KMS-11 (cell line): ENCODE data around the gene HRH4.

Experiments used
- H2AFZ ChIP-seq: fragments of 200-600 bp; sonication (generic); 2 replicates; pipeline ENCODE4 v1.6.1; 2016; ENCODE audit warnings: antibody characterized with exemption, mixed run types, low read depth
- H3K27ac ChIP-seq: fragments of 200-600 bp; sonication (generic); 2 replicates; pipeline ENCODE4 v1.6.1; 2016; ENCODE audit warnings: mild to moderate bottlenecking, mixed run types
- H3K27me3 ChIP-seq: fragments of 200-600 bp; sonication (generic); 2 replicates; pipeline ENCODE4 v1.6.1; 2017; ENCODE audit warnings: mild to moderate bottlenecking, low read depth, mixed run types, moderate library complexity; ENCODE audit not compliant: insufficient read depth
- H3K36me3 ChIP-seq: fragments of 200-600 bp; sonication (generic); 2 replicates; pipeline ENCODE4 v1.6.1; 2017; ENCODE audit warnings: mild to moderate bottlenecking, mixed run types; ENCODE audit not compliant: insufficient read depth
- H3K4me1 ChIP-seq: fragments of 200-600 bp; sonication (generic); 2 replicates; pipeline ENCODE4 v1.6.1; 2016; ENCODE audit warnings: mild to moderate bottlenecking, low read depth, mixed run types; ENCODE audit not compliant: poor library complexity, severe bottlenecking
- H3K4me2 ChIP-seq: fragments of 200-600 bp; sonication (generic); 2 replicates; pipeline ENCODE4 v1.7.0; 2016; ENCODE audit warnings: mild to moderate bottlenecking, mixed run types
- H3K4me3 ChIP-seq: fragments of 200-600 bp; sonication (generic); IDR thresholded peaks from 2 replicates; pipeline ENCODE4 v1.6.1; 2017; ENCODE audit warnings: low read depth, low read length, mixed read lengths; ENCODE audit not compliant: insufficient read depth
- H3K79me2 ChIP-seq: fragments of 200-600 bp; sonication (generic); 2 replicates; pipeline ENCODE4 v1.6.1; 2016; ENCODE audit warnings: low read depth, mixed run types; ENCODE audit not compliant: insufficient read depth
- H3K9ac ChIP-seq: fragments of 200-600 bp; sonication (generic); 2 replicates; pipeline ENCODE4 v1.6.1; 2016; ENCODE audit warnings: mild to moderate bottlenecking, mixed run types
- H4K20me1 ChIP-seq: fragments of 200-600 bp; sonication (generic); 2 replicates; pipeline ENCODE4 v1.6.1; 2016; ENCODE audit warnings: mild to moderate bottlenecking, mixed run types; ENCODE audit not compliant: insufficient read depth
- TF ChIP-seq, protein P1 (sequence below): fragments of 200-600 bp; sonication (generic); conservative IDR thresholded peaks from 2 replicates; pipeline ENCODE4 v1.6.1; 2017; ENCODE audit warnings: low read depth, mild to moderate bottlenecking, antibody characterized with exemption, low read length, moderate library complexity, mixed read lengths

Gene HRH4

DNA sequence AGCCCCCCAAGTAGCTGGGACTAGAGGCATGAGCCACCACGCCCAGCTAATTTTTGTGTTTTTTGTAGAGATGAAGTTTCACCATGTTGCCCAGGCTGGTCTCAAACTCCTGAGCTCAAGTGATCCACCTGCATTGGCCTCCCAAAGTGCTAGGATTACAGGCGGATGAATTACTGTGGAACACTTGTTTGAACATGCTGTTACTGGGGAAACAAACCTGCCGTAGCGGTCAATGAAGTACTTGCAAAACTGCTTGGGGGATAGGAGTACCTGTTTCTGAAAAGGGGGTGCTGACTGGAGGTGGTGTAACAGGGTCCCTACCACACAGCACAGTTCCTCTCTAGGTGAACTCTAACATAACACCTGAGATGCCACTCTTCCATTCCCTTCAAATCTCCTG is 39.9 kb upstream of the HRH4 start:
- no peak overlapping the region for H3K4me3 ChIP-seq
- H3K27me3 ChIP-seq, result no peaks in the 10 kb centered on the region
- no peak overlapping the region for H3K27ac ChIP-seq
- TF ChIP-seq, protein P1, sequence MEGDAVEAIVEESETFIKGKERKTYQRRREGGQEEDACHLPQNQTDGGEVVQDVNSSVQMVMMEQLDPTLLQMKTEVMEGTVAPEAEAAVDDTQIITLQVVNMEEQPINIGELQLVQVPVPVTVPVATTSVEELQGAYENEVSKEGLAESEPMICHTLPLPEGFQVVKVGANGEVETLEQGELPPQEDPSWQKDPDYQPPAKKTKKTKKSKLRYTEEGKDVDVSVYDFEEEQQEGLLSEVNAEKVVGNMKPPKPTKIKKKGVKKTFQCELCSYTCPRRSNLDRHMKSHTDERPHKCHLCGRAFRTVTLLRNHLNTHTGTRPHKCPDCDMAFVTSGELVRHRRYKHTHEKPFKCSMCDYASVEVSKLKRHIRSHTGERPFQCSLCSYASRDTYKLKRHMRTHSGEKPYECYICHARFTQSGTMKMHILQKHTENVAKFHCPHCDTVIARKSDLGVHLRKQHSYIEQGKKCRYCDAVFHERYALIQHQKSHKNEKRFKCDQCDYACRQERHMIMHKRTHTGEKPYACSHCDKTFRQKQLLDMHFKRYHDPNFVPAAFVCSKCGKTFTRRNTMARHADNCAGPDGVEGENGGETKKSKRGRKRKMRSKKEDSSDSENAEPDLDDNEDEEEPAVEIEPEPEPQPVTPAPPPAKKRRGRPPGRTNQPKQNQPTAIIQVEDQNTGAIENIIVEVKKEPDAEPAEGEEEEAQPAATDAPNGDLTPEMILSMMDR, result no peak
- no peaks in the 10 kb centered on the region for H4K20me1 ChIP-seq
- no peaks in the 10 kb centered on the region for H3K36me3 ChIP-seq
- H3K4me1 ChIP-seq, result peaks cover 5% of the 10 kb centered on the region
- no peak overlapping the region for H2AFZ ChIP-seq
- H3K9ac ChIP-seq, result no peak overlapping the region
- H3K4me2 ChIP-seq, result no peak overlapping the region
- no peaks in the 10 kb centered on the region for H3K79me2 ChIP-seq

DNA sequence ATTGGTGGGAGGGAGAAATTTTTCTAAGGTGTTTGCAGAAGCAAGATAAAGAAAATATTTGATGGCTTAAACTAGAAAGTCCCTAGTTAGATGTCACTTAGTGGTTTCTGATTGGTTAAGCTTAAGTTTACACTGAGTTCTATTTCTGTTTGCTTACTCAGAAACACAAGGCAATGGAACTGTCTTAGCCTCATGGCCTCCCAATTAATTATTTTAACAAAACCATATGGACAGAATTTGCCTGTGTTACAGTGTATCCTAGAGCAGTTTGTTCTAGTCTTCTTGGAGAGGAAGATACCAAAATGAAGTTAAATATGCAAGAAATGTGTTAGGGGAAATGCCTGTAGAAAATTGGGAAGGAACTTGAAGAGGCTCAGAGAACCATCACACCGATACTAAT is 38.6 kb upstream of the HRH4 start:
- Histone ChIP-seq H3K27me3 (no peaks in the 10 kb centered on the region), H3K9ac (no peak overlapping the region), H3K27ac (no peak overlapping the region), H3K36me3 (no peaks in the 10 kb centered on the region), H3K79me2 (0 out of 2 replicates have a peak, but pooled peaks cover 1% of the 10 kb centered on the region), H4K20me1 (no peaks in the 10 kb centered on the region), H3K4me2 (no peak overlapping the region), H2AFZ (no peak overlapping the region), H3K4me1 (peaks cover 5% of the 10 kb centered on the region), H3K4me3 (no peak overlapping the region)
- TF ChIP-seq, protein P1, result no peak

DNA sequence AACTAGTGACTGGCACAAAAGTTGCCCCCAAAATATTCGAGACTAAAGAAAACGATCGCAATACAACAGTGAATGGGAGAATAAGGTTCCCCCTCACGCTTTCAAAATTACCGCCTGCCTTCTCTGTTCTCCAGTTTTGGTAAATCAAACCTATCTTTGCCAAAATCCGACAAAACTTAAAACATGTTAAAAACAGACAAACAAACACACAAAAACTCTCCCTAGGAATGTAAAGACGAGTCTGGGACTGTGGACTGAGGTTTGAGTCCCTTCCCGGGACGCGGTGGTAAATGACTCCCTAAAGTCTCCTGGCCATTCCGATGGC is 34.4 kb upstream of the HRH4 start:
- no peaks in the 10 kb centered on the region for H3K27me3 ChIP-seq
- peak overlapping the region; percentile 85 for H3K4me2 ChIP-seq
- TF ChIP-seq, protein P1, result no peak
- H3K36me3 ChIP-seq, result no peaks in the 10 kb centered on the region; the same call in 1 of the 2 replicates
- H2AFZ ChIP-seq, result peak overlapping the region; percentile 98
- H3K4me3 ChIP-seq, result peak overlapping the region; percentile 73
- H3K9ac ChIP-seq, result peak overlapping the region; percentile 97
- no peaks in the 10 kb centered on the region for H4K20me1 ChIP-seq
- peaks cover 16% of the 10 kb centered on the region; the same call in 1 of the 2 replicates for H3K79me2 ChIP-seq
- H3K27ac ChIP-seq, result peak overlapping the region; percentile 90
- H3K4me1 ChIP-seq, result peaks cover 22% of the 10 kb centered on the region

DNA sequence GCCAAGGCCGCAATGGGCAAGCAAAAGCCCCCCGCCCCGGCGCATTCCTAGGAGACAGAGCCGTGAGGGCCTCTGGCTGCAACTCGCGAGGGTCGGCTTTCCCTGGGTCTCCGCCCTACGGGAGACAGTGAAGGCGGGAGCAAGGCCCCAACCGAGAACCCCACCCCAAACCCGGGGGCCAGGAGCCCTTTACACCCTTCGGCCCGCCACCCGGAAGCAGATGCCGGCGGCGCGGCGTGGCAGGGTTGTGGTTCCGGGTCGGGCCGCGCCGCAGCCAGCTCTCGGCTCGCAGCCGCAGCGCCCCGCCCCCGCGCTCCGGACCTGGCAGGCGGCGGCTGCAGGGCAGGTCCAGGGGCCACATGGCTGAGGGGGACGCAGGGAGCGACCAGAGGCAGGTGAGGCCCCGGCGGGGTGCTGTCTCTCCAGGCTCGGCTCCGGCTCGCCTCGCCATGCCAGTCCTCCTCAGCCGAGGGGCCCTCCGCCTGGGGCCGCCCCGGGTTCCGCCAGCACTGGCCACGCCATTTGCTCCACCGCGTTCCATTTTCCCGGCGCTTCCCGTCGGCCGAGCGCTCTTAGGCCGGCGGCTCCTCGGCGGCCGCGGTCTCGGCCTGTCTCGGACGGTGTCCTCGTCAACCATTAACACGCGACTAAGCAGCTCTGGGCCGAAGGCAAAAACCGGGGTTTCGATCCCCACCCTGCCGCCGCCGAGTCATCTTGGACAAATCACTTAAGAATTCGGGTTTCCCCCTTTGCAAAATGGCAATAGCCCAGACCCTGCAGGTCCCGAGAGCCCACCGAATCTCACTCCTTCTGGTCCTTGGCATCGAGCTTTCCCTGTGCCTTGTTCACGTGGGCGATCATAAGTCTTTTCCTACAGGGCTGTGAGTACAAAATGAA is 33.8 kb upstream of the HRH4 start, which contains the start of gene IMPACT:
Gene IMPACT, plus strand, starts transcription at position 273 of the 897 bp plus-strand sequence. Its CDS starts 87 bp downstream, at position 360.
- Histone ChIP-seq H3K4me2 (peak within 1 kb of the TSS; percentile 85), H4K20me1 (no peaks in the 10 kb centered on the region), H3K9ac (peak within 1 kb of the TSS; percentile 97), H3K27me3 (no peaks in the 10 kb centered on the region), H2AFZ (peak within 1 kb of the TSS; percentile 98), H3K4me3 (peak within 1 kb of the TSS; percentile 73), H3K27ac (peak within 1 kb of the TSS; percentile 90), H3K4me1 (peaks cover 22% of the 10 kb centered on the region), H3K79me2 (peaks cover 16% of the 10 kb centered on the region; the same call in 1 of the 2 replicates), H3K36me3 (no peaks in the 10 kb centered on the region; the same call in 1 of the 2 replicates)
- TF ChIP-seq, protein P1, result no peak
